ENCODE data around the gene INO80D.

DNA sequence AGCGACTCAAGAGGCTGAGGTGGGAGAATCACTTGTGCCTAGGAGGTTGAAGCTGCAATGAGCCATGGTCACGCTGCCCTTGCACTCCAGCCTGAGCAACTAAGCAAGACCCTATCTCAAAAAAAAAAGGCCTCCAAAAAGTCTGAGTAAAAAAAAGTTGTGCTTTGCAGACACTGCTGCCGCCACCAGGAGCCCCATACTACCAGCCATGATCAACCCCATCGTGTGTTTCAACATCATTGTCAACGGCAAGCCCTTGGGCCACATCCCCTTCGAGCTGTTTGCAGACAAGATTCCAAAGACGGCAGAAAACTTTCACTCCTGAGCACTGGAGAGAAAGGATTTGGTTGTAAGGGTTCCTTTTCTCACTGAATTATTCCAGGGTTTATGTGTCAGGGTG is 137.1 kb downstream of the INO80D start:
- no peak for TF ChIP-seq POLR2A (IDR thresholded peaks at IDR 0.05)
- TF ChIP-seq, protein P1, sequence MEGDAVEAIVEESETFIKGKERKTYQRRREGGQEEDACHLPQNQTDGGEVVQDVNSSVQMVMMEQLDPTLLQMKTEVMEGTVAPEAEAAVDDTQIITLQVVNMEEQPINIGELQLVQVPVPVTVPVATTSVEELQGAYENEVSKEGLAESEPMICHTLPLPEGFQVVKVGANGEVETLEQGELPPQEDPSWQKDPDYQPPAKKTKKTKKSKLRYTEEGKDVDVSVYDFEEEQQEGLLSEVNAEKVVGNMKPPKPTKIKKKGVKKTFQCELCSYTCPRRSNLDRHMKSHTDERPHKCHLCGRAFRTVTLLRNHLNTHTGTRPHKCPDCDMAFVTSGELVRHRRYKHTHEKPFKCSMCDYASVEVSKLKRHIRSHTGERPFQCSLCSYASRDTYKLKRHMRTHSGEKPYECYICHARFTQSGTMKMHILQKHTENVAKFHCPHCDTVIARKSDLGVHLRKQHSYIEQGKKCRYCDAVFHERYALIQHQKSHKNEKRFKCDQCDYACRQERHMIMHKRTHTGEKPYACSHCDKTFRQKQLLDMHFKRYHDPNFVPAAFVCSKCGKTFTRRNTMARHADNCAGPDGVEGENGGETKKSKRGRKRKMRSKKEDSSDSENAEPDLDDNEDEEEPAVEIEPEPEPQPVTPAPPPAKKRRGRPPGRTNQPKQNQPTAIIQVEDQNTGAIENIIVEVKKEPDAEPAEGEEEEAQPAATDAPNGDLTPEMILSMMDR (IDR thresholded peaks at IDR 0.05) = no peak
- TF ChIP-seq EP300 (IDR thresholded peaks at IDR 0.05) = no peak
